ENCODE measurements around the gene ABCD3.
"Not testable (repeated sequence)": the region's sequence is repeated elsewhere in the genome, so short reads cannot be mapped to it uniquely, and the experiment has no call there.

Gene ABCD3

DNA sequence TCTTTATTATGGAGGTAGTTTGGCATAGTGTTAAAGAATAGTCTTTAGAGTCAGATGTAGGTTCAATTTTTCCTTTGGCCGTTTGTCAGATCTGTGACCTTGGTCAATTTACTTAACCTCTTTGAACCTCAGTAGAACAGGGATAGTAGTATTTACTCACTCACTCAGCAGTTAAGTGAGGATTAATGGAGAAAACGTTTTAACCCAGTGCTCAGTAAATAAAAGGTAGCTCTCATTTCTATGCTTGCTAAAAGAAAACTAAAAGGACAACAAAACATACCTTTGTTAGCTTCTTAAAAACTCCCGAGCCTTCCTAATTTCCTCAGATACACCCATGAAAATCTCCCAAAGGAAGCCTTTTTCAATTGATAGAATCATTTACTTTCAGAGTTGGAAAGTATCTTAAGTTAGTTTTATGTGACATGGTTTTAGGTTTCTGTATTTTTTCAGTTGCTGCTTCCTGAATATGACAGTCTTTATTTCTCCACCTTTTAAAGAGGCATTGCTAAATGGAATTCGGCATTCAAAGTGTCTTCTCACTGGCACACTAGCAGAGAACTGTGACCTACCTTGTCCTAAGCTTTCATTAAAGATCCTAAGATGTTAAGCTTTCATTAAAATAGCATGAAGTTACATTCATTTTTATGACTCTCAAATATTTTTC, 7.8 kb downstream of the ABCD3 start:
- no peak for DNase-seq (ENCODE audit: low read depth)
- no peak for TF ChIP-seq CTCF (IDR thresholded peaks at IDR 0.05; ENCODE audit: control insufficient read depth, insufficient read depth, low read depth, low read length, missing control alignments)
- H3K4me3 ChIP-seq (ENCODE audit: control insufficient read depth, low read depth, low read length): no peak overlapping the region

- not testable (repeated sequence) for H3K4me3 ChIP-seq (ENCODE audit: control insufficient read depth, low read depth, low read length); DNase-seq (ENCODE audit: low read depth)
These were observed 8.3 kb downstream of the ABCD3 start for GRCh38 chr1:94426485-94426870.

- TF ChIP-seq CTCF (IDR thresholded peaks at IDR 0.05; ENCODE audit: control insufficient read depth, insufficient read depth, low read depth, low read length, missing control alignments): no peak
- DNase-seq (ENCODE audit: low read depth): no peak
- no peak overlapping the region for H3K4me3 ChIP-seq (ENCODE audit: control insufficient read depth, low read depth, low read length)
These were observed 10.3 kb downstream of the ABCD3 start for GRCh38 chr1:94428441-94428840.

DNA sequence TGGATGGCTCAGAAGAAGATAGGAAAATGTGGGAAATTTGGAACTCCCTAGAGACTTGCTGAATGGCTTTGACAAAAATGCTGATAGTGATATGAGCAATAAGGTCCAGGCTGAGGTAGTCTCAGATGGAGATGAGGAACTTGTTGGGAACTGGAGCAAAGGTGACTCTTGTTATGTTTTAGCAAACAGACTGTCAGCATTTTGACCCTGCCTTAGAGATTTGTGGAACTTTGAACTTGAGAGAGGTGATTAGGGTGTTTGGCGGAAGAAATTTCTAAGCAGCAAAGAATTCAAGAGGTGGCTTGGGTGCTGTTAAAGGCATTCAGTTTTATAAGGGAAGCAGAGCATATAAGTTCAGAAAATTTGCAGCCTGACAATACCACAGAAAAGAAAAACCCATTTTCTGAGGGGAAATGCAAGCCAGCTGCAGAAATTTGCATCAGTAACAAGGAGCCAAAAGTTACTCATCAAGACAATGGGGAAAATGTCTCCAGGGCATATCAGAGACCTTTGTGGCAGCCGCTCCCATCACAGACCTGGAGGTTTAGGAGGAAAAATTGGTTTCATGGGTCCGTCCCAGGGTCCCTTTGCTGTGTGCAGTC, 10.8 kb downstream of the ABCD3 start:
- DNase-seq (ENCODE audit: low read depth); H3K4me3 ChIP-seq (ENCODE audit: control insufficient read depth, low read depth, low read length): not testable (repeated sequence)

- not testable (repeated sequence) for DNase-seq (ENCODE audit: low read depth)
These were observed 11.9 kb downstream of the ABCD3 start for GRCh38 chr1:94430066-94430465.

DNA sequence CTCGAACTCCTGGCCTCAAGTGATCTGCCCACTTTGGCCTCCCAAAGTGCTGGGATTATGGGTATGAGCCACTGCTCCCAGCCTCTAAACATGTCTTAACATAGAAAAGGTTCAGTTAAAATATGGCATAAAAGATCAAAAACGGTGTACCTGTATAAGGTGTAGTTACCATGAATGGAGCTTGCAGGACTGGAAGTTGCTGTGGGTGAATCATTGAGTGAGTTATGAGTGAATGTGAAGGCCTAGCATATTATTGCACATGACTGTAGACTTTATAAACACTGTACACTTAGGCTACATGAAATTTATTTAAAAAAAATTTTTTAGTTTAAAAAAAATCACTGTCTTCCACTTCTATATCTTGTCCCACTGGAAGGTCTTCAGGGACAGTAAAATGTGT, 15.7 kb downstream of the ABCD3 start:
- TF ChIP-seq CTCF (IDR thresholded peaks at IDR 0.05; ENCODE audit: control insufficient read depth, insufficient read depth, low read depth, low read length, missing control alignments): no peak
- DNase-seq (ENCODE audit: low read depth): no peak
- no peak overlapping the region for H3K4me3 ChIP-seq (ENCODE audit: control insufficient read depth, low read depth, low read length)

More at GRCh38 chr1:94430066-94430465, 11.9 kb downstream of the ABCD3 start:
- not testable (repeated sequence) for H3K4me3 ChIP-seq (ENCODE audit: control insufficient read depth, low read depth, low read length)

- no peak for DNase-seq (ENCODE audit: low read depth)
- no peak for TF ChIP-seq CTCF (IDR thresholded peaks at IDR 0.05; ENCODE audit: control insufficient read depth, insufficient read depth, low read depth, low read length, missing control alignments)
- no peak overlapping the region for H3K4me3 ChIP-seq (ENCODE audit: control insufficient read depth, low read depth, low read length)
These were observed 16.3 kb downstream of the ABCD3 start for GRCh38 chr1:94434365-94435045.

GRCh38 chr1:94438692-94439276, 20.6 kb downstream of the ABCD3 start:
- H3K4me3 ChIP-seq (ENCODE audit: control insufficient read depth, low read depth, low read length): no peak overlapping the region
- TF ChIP-seq CTCF (IDR thresholded peaks at IDR 0.05; ENCODE audit: control insufficient read depth, insufficient read depth, low read depth, low read length, missing control alignments): no peak
- no peak for DNase-seq (ENCODE audit: low read depth)
